HEK293T (cell line): ENCODE data around the gene CTNNA3.

Experiments
- FOXK2 ChIP-seq: fragments of 450-650 bp; IDR thresholded peaks from 2 replicates; pipeline ENCODE4 v1.6.1; 2016; ENCODE audit warnings: mild to moderate bottlenecking
- FOXM1 ChIP-seq: fragments of 450-650 bp; IDR thresholded peaks from 2 replicates; pipeline ENCODE4 v1.6.1; 2017; ENCODE audit warnings: mild to moderate bottlenecking, borderline replicate concordance
- SP1 ChIP-seq: fragments of 450-650 bp; IDR thresholded peaks from 2 replicates; pipeline ENCODE4 v1.6.1; 2017

DNA sequence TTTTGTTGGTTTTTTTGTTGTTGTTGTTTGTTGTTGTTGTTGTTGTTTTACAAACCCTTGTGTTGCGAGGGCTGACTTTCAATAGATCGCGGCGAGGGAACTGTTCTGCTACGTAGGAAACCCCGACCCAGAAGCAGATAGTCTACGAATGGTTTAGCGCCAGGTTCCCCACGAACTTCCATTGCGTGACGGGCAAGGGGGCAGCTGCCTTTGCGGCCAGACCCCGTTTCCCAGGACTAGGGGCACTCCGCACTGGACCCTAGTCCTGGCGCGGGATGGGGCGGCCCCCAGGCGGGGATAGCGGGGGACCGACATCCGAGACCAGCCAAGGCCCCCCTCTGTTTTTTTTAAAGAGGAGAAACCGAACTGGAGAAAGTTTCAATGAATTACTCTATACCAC is 650.6 kb downstream of the CTNNA3 start:
- no peak for TF ChIP-seq FOXM1
- TF ChIP-seq FOXK2: no peak
- TF ChIP-seq SP1: no peak
